HepG2 (cell line): ENCODE data around the gene VAC14. TPM values are rescaled to one million over a fixed set of nuclear protein-coding genes. Genes with fewer than 3 reads are reported as not detected.

Experiments used
- AHR ChIP-seq: IDR thresholded peaks from 2 replicates; pipeline ENCODE4 v1.6.1; 2018; ENCODE audit warnings: missing genetic modification reagents, missing compliant biosample characterization
- GTF2F1 ChIP-seq: fragments of 150-350 bp; IDR thresholded peaks from 2 replicates; pipeline ENCODE4 v1.6.1; 2014; ENCODE audit warnings: low read length
- KLF6 ChIP-seq: IDR thresholded peaks from 2 replicates; pipeline ENCODE4 v1.8.0; 2016; ENCODE audit warnings: missing biosample characterization, missing genetic modification reagents
- NFIB ChIP-seq: sonication (generic); formaldehyde crosslinking; IDR thresholded peaks from 2 replicates; pipeline ENCODE4 v1.9.0; 2021; ENCODE audit warnings: missing genetic modification reagents, mild to moderate bottlenecking, borderline replicate concordance
- ONECUT2 ChIP-seq: sonication (generic); formaldehyde crosslinking; IDR thresholded peaks from 2 replicates; pipeline ENCODE4 v1.4.0; 2020; ENCODE audit warnings: missing genetic modification reagents
- PRPF4 ChIP-seq: fragments of 200-400 bp; formaldehyde crosslinking; IDR thresholded peaks from 2 replicates; pipeline ENCODE4 v1.6.1; 2016; ENCODE audit warnings: low read length, low read depth; ENCODE audit not compliant: poor library complexity, severe bottlenecking
- ZNF333 ChIP-seq: sonication (generic); formaldehyde crosslinking; IDR thresholded peaks from 2 replicates; pipeline ENCODE4 v1.4.0; 2020; ENCODE audit warnings: mild to moderate bottlenecking, missing genetic modification reagents, borderline replicate concordance
- ZNF772 ChIP-seq: sonication (generic); formaldehyde crosslinking; IDR thresholded peaks from 2 replicates; pipeline ENCODE4 v1.5.0; 2020; ENCODE audit warnings: mild to moderate bottlenecking, missing genetic modification reagents
- polyA plus RNA-seq, 8 experiments: library from polyadenylated mRNA; depleted of rRNA in 3 of 8; stranded (reverse) in 7 of 8; unstranded in 1 of 8; fragments of >200 nt; fragmentation: Illumina TruSeq in 4 of 8; extraction: Trizol in 4 of 8; gene quantifications; 2 replicates each; pipeline versions ENCODE4 v1.2.1 to v1.2.3, GENCODE V29; 2011 to 2016; ENCODE audit warnings: low read depth in 4 of 8, missing spikeins in 1 of 8, mixed read lengths in 1 of 8; ENCODE audit not compliant: insufficient read depth in 1 of 8
- total RNA-seq, 5 experiments: library from RNA; depleted of rRNA; stranded (reverse); fragments of >200 nt; fragmentation: Illumina TruSeq; extraction: Trizol; gene quantifications; 2 replicates each; pipeline ENCODE4 v1.2.3, GENCODE V29; 2016; ENCODE audit warnings: low read depth in 1 of 5
- TF ChIP-seq, protein P1 (sequence below): sonication (generic); formaldehyde crosslinking; IDR thresholded peaks from 2 replicates; pipeline ENCODE4 v1.5.0; 2020; ENCODE audit warnings: mild to moderate bottlenecking, missing genetic modification reagents
- TF ChIP-seq, protein P2 (sequence below): IDR thresholded peaks from 2 replicates; pipeline ENCODE4 v1.6.1; 2016; ENCODE audit warnings: missing compliant biosample characterization, missing genetic modification reagents, borderline replicate concordance
- TF ChIP-seq, protein P3 (sequence below): IDR thresholded peaks from 2 replicates; pipeline ENCODE4 v1.6.1; 2016
- TF ChIP-seq, protein P4 (sequence below): sonication (generic); formaldehyde crosslinking; IDR thresholded peaks from 2 replicates; pipeline ENCODE4 v1.5.0; 2020; ENCODE audit warnings: mild to moderate bottlenecking, missing genetic modification reagents, borderline replicate concordance
- TF ChIP-seq, protein P5 (sequence below): sonication (generic); formaldehyde crosslinking; IDR thresholded peaks from 2 replicates; pipeline ENCODE4 v1.5.1; 2020; ENCODE audit warnings: mild to moderate bottlenecking, missing genetic modification reagents, moderate library complexity

The VAC14 gene
- total and polyA plus RNA-seq, 2 of the 13 experiments (the other 11 are each of a cell fraction or from before 2014, with no cell fraction given), result 23.5 to 24.6 TPM

DNA sequence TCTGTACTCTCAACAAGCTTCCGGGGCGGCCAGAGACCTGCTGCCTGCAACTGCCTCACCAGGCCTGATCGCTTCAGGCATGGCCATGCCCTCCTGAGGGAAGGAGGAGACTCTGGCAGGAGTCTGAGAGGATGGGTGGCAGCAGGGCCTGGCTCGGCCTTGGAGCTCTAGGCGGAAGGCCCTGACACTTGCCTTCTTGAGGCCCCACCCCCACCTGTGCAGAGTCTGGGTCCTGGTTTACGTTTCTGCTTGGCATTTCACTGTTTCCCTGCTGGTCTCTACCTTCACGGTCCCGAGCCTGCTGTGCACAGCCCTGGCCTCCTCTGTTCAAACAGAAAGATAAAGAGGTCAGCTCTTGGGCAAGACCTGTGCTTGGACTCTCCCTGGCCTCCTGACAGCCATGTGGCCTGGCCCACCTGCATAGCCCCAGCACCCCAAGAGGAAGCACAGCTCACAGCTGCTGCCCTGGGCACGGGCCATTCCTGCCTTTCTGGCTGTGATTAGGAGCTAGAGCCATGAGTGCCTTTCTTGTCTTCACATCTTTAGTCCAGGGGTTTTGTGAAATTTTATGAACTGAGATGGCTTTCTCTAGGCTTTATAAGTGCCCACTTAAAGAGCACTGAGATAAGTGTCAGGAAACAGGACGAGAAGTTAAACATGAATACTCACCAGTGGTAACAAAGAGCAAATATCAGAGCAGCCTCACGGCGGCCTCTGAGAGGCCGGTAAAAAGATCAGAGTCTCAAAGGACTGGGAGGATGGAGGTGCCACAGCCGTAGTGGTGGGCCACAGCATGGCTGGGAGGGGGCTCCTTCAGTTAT is 89.5 kb downstream of the VAC14 start (continued):
- TF ChIP-seq, protein P1, sequence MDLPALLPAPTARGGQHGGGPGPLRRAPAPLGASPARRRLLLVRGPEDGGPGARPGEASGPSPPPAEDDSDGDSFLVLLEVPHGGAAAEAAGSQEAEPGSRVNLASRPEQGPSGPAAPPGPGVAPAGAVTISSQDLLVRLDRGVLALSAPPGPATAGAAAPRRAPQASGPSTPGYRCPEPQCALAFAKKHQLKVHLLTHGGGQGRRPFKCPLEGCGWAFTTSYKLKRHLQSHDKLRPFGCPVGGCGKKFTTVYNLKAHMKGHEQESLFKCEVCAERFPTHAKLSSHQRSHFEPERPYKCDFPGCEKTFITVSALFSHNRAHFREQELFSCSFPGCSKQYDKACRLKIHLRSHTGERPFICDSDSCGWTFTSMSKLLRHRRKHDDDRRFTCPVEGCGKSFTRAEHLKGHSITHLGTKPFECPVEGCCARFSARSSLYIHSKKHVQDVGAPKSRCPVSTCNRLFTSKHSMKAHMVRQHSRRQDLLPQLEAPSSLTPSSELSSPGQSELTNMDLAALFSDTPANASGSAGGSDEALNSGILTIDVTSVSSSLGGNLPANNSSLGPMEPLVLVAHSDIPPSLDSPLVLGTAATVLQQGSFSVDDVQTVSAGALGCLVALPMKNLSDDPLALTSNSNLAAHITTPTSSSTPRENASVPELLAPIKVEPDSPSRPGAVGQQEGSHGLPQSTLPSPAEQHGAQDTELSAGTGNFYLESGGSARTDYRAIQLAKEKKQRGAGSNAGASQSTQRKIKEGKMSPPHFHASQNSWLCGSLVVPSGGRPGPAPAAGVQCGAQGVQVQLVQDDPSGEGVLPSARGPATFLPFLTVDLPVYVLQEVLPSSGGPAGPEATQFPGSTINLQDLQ (CRISPR knock-in tag), result 0 out of 2 replicates have a peak, but pooled peaks have one; percentile 33
- TF ChIP-seq ZNF333 (CRISPR knock-in tag), result peak; percentile 74; the same call in 1 of the 2 replicates
- TF ChIP-seq ONECUT2 (CRISPR knock-in tag), result no peak
- TF ChIP-seq GTF2F1, result no peak
- TF ChIP-seq, protein P2, sequence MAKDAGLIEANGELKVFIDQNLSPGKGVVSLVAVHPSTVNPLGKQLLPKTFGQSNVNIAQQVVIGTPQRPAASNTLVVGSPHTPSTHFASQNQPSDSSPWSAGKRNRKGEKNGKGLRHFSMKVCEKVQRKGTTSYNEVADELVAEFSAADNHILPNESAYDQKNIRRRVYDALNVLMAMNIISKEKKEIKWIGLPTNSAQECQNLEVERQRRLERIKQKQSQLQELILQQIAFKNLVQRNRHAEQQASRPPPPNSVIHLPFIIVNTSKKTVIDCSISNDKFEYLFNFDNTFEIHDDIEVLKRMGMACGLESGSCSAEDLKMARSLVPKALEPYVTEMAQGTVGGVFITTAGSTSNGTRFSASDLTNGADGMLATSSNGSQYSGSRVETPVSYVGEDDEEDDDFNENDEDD (CRISPR knock-in tag), result peak; percentile 87
- peak; percentile 76 for TF ChIP-seq ZNF772 (CRISPR knock-in tag)
- TF ChIP-seq, protein P3, sequence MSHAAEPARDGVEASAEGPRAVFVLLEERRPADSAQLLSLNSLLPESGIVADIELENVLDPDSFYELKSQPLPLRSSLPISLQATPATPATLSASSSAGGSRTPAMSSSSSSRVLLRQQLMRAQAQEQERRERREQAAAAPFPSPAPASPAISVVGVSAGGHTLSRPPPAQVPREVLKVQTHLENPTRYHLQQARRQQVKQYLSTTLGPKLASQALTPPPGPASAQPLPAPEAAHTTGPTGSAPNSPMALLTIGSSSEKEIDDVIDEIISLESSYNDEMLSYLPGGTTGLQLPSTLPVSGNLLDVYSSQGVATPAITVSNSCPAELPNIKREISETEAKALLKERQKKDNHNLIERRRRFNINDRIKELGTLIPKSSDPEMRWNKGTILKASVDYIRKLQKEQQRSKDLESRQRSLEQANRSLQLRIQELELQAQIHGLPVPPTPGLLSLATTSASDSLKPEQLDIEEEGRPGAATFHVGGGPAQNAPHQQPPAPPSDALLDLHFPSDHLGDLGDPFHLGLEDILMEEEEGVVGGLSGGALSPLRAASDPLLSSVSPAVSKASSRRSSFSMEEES (CRISPR knock-in tag), result peak; percentile 87
- TF ChIP-seq AHR (CRISPR knock-in tag), result peak; percentile 72; the same call in 1 of the 2 replicates
- no peak for TF ChIP-seq PRPF4
- no peak for TF ChIP-seq NFIB (CRISPR knock-in tag)
- peak; percentile 63; the same call in 1 of the 2 replicates for TF ChIP-seq KLF6
- TF ChIP-seq, protein P4, sequence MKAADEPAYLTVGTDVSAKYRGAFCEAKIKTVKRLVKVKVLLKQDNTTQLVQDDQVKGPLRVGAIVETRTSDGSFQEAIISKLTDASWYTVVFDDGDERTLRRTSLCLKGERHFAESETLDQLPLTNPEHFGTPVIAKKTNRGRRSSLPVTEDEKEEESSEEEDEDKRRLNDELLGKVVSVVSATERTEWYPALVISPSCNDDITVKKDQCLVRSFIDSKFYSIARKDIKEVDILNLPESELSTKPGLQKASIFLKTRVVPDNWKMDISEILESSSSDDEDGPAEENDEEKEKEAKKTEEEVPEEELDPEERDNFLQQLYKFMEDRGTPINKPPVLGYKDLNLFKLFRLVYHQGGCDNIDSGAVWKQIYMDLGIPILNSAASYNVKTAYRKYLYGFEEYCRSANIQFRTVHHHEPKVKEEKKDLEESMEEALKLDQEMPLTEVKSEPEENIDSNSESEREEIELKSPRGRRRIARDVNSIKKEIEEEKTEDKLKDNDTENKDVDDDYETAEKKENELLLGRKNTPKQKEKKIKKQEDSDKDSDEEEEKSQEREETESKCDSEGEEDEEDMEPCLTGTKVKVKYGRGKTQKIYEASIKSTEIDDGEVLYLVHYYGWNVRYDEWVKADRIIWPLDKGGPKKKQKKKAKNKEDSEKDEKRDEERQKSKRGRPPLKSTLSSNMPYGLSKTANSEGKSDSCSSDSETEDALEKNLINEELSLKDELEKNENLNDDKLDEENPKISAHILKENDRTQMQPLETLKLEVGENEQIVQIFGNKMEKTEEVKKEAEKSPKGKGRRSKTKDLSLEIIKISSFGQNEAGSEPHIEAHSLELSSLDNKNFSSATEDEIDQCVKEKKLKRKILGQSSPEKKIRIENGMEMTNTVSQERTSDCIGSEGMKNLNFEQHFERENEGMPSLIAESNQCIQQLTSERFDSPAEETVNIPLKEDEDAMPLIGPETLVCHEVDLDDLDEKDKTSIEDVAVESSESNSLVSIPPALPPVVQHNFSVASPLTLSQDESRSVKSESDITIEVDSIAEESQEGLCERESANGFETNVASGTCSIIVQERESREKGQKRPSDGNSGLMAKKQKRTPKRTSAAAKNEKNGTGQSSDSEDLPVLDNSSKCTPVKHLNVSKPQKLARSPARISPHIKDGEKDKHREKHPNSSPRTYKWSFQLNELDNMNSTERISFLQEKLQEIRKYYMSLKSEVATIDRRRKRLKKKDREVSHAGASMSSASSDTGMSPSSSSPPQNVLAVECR (CRISPR knock-in tag), result peak; percentile 92
- TF ChIP-seq, protein P5, sequence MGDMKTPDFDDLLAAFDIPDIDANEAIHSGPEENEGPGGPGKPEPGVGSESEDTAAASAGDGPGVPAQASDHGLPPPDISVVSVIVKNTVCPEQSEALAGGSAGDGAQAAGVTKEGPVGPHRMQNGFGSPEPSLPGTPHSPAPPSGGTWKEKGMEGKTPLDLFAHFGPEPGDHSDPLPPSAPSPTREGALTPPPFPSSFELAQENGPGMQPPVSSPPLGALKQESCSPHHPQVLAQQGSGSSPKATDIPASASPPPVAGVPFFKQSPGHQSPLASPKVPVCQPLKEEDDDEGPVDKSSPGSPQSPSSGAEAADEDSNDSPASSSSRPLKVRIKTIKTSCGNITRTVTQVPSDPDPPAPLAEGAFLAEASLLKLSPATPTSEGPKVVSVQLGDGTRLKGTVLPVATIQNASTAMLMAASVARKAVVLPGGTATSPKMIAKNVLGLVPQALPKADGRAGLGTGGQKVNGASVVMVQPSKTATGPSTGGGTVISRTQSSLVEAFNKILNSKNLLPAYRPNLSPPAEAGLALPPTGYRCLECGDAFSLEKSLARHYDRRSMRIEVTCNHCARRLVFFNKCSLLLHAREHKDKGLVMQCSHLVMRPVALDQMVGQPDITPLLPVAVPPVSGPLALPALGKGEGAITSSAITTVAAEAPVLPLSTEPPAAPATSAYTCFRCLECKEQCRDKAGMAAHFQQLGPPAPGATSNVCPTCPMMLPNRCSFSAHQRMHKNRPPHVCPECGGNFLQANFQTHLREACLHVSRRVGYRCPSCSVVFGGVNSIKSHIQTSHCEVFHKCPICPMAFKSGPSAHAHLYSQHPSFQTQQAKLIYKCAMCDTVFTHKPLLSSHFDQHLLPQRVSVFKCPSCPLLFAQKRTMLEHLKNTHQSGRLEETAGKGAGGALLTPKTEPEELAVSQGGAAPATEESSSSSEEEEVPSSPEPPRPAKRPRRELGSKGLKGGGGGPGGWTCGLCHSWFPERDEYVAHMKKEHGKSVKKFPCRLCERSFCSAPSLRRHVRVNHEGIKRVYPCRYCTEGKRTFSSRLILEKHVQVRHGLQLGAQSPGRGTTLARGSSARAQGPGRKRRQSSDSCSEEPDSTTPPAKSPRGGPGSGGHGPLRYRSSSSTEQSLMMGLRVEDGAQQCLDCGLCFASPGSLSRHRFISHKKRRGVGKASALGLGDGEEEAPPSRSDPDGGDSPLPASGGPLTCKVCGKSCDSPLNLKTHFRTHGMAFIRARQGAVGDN (CRISPR knock-in tag), result peak; percentile 99
